GM21717 (cell line): ENCODE data around the gene BRAF.
"Not testable (repeated sequence)": the region's sequence is repeated elsewhere in the genome, so short reads cannot be mapped to it uniquely, and the experiment has no call there.

Experiments
- ATAC-seq: cut with Tn5 transposase; IDR thresholded peaks from one replicate; pipeline ENCODE4 v1.9.1; 2021; ENCODE audit warnings: mild to moderate bottlenecking, moderate library complexity; ENCODE audit not compliant: unreplicated experiment

The BRAF gene

DNA sequence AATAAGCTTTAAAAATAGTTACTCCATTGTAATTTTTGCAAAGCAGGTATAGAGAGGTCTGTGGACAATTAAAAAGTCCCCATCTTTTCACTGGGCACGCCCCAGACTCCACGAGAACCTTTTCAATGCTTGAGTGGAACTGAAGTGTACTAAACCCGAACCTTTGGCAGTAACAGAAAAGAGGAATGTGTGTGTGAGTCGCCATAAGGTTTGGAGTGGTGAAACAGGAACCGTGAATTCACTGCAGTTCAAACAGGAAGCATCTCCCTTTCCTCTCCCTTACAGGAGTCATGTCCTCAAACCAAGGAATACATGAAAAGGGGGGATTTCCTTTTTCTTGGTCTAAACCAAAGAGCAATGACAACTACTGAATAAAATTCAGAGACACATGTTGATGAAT, 205.0 kb downstream of the BRAF start:
- no peak for ATAC-seq

DNA sequence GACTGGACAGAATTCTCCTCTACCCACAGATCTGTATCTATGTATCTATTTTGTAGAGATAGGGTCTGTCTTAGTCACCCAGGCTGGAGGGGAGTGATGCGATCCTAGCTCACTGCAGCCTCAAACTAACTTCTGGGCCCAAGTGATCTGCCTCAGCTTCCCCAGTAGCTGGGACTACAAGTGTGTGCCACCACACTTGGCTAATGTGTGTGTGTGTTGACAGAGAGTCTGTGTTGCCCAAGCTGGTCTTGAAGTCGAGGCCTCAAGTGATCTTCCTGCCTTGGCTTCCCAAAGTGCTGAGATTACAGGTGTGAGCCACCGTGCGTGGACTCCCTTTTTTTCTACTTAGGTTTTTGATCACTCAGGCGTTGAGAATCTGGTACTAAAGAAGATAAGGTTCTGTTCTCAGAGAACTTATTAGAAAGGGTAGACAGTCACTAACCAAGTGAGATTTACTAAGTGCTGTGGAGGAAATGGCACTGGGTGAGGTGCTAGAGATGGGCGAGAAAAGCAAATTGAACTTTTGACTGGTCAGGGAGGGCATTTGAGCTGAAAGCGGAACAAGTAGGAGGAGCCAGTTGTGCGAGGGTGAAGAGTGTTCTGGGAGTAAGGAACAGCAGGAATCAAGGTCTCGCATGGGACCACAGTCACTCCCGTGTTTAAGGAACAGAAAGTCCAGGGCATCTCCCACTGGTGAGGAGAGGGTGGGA, 210.2 kb downstream of the BRAF start:
- ATAC-seq = no peak

DNA sequence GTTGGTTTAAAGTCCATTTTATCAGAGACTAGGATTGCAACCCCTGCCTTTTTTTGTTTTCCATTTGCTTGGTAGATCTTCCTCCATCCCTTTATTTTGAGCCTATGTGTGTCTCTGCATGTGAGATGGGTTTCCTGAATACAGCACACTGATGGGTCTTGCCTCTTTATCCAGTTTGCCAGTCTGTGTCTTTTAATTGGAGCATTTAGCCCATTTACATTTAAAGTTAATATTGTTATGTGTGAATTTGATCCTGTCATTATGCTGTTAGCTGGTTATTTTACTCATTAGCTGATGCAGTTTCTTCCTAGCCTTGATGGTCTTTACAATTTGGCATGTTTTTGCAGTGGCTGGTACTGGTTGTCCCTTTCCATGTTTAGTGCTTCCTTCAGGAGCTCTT, 212.3 kb downstream of the BRAF start:
- ATAC-seq = not testable (repeated sequence)

GRCh38 chr7:140708764-140709163, 216.0 kb downstream of the BRAF start:
- ATAC-seq = not testable (repeated sequence)

- no peak for ATAC-seq
Observed at GRCh38 chr7:140707132-140707531, 217.6 kb downstream of the BRAF start.

- ATAC-seq = no peak
Observed at GRCh38 chr7:140704205-140704604, 220.5 kb downstream of the BRAF start.

DNA sequence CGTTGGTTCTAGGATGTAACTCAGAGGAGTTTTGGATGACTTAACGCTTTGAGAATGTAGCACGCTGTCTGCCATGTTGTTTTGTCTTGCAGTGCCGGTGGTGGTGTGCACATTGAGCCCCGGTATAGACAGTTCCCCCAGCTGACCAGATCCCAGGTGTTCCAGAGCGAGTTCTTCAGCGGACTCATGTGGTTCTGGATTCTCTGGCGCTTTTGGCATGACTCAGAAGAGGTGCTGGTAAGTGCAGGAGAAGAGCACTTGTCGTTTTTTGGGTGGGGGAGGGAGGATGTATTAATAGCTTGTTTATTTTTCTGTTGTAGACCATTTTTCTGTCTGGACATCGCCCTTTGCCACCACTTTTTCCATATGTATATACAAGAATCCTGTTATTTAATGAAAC, 222.0 kb downstream of the BRAF start:
- ATAC-seq = no peak

GRCh38 chr7:140698477-140698876, 226.3 kb downstream of the BRAF start:
- no peak for ATAC-seq

GRCh38 chr7:140697447-140698143, 227.1 kb downstream of the BRAF start:
- ATAC-seq = no peak

DNA sequence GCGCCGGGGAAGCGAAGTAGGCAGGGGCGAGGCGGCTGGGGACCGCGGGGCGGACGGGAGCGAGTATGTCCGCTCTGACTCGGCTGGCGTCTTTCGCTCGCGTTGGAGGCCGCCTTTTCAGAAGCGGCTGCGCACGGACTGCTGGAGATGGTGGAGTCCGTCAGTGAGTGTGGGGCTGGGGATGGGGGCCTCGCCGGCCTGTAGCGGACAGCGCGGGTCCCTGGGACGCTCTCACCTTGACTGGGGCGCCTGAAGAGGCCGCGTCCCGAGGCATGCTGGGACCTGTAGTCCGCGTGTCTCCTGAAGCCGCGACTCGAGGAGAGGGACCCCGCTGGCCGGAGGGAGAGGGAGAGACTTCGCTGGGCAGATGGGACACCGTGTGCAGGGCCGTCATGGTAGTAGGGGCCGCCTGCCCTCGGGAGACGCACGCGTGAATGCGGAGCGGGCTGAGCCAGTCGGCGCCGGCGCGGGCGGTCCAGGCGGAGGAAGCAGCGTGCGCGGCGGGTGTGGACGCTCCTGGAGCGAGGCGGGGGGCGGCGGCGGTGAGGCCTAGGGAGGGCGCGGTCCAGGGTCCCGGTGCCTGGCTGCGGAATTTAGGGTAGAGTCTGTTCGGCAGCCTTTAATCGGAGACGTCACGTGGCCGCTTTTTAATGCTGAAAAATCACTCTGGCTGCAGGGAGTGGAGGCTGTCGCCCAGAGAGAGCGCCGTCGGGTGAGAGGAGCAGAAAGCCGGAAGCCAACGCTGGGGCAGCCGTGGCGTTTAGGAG, 227.9 kb downstream of the BRAF start, which contains the start of gene NDUFB2:
NDUFB2 (plus strand) TSS at position 29 of the 767 bp plus-strand sequence; CDS start at position 66, 37 bp downstream.
- peak; percentile 96 for ATAC-seq

GRCh38 chr7:140696024-140696679, 228.6 kb downstream of the BRAF start:
- no peak for ATAC-seq

DNA sequence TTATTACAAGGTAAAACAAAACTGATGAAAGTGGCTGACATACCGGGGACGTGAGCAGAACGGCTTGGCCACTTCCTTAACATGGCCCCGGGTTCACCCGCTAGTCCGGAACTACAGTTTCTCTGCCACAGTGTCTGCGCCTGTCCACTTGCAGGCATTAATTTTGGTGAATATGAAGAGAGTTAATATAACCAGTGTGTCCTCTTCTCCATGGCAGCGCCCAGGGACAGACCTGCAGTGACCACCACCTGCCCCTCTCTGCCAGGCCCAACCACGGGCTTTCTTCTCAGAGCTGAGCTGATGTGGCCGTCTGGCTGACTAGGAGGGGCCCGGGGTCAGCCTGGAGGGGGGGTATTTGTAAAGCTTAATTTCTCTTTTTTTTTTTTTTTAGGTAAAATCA, 229.3 kb downstream of the BRAF start:
- no peak for ATAC-seq

- no peak for ATAC-seq
Observed at GRCh38 chr7:140694592-140694991, 230.1 kb downstream of the BRAF start.

DNA sequence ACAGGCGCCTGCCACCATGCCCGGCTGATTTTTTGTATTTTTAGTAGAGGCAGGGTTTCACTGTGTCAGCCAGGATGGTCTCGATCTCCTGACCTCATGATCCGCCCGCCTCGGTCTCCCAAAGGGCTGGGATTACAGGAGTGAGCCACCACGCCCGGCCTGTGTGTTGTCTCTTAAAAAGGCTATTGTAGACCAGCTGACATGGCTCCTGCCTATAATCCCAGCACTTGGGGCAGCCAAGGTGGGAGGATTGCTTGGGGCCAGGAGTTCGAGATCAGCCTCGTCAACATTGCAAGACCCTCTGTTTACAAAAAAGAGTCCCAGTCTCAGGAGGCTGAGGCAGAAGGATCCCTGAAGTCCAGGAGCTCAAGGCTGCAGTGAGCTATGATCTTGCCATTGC, 230.9 kb downstream of the BRAF start:
- not testable (repeated sequence) for ATAC-seq

DNA sequence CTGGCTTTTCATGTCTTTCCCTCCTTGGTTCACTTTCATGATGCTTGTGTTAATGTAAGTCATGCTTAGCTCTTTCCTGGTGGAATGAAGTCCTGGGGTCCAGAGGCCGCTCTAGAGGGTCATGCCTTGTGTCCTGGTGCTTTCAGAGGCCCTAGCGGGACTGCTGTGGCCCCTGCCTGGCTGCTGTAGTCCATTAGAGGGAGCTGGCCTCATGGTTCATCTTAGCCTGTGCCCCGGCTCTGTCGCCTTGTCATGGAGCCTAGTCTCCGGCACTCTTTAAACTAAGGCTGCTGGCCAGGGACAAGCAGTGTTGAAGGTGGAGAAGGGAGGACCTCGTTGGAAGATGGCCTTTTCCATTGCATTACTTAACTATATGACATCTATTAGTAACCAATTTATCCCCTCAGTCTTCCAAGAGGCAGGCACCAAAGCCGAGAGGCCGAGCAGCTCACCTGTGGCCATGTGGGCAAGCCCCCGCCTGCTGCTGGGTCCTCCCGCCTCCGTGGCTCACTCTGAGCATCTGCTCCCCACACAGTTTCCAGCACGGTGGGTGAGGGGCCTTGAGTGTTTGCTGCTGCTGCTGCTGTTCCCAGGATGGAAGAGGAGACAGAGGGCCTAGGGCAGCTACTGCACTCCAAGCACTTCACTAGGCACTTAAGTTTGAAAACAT, 233.2 kb downstream of the BRAF start:
- ATAC-seq = no peak

GRCh38 chr7:140689199-140690152, 235.3 kb downstream of the BRAF start:
- ATAC-seq = no peak

DNA sequence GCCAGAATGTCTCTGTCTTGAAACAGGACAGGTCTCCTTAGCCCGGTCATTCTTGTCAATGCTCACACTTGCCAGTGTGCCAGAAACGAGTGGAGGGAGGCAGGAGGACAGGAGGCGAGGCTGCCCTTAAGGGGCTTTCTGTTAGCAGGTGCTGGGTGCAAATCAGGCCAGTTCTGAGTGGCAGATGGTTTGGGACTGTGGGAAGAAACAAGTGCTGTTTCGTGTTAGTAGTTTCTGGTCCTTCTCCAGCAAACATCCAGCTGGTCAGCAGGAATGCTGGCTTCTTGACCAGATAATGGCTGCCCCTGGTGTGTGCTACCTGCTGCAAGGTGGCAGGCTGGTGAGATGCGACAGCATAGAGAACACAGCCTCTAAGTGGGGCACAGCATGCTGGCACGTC, 236.4 kb downstream of the BRAF start:
- ATAC-seq = no peak

DNA sequence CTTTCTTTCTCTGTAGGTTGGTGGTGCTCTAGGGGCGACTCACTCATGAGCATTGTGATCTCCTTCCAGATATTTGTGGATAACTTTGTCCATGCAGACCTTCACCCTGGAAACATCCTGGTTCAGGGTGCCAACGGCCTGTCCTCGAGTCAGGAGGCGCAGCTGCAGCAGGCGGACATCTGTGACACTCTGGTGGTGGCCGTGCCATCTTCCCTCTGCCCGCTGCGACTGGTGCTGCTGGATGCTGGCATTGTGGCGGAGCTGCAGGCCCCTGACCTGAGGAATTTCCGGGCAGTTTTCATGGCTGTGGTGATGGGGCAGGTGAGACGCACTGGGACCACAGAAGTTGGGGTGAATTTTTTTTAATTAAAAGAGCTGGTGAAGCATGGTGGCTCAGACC, 237.8 kb downstream of the BRAF start:
- ATAC-seq = no peak

DNA sequence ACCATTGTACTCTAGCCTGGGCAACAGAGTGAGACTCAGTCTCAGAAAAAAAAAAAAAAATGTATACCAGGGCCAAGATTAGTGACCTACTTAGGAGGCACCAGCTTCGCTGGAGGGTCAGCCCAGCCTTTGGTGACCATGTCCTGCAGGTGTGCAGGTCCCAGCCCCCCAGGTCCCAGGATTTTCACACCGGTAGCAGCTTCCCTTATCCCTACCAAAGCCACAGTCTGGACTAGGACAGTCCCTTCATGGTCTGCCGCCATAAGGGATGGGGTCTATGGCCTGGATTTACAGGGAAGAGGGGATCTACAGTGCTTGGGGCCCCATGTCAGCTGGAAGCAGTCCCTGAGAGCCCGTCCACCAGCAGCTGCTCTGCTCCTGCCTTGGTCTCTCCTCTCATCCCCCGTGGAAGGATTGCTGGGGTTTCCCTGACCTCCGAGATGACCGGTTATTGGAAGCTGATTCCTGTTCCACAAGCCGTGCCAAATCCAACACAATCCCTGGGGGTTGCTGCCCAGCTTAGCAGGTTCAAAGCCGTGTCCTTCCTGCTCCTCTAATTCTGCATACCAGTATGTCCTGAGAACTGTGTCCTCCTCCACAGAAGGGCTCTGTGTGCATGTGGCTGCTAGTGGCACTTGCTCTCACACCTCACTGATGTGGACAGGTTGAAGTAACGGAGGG, 239.2 kb downstream of the BRAF start:
- ATAC-seq = no peak
